Neuronal stem cell (in vitro differentiated cells): Measurements from ENCODE around the gene RAB12. TPM values are rescaled to one million over a fixed set of nuclear protein-coding genes. Genes with fewer than 3 reads are reported as not detected.

Source experiments
- DNase-seq: peaks from one replicate; pipeline ENCODE4 v3.0.0-alpha.2; 2013; ENCODE audit warnings: low spot score
- H2AFZ ChIP-seq: one replicate; pipeline ENCODE4 v1.6.1; 2013; ENCODE audit warnings: mild to moderate bottlenecking, low read length, inconsistent platforms
- H2AK5ac ChIP-seq: 2 replicates; pipeline ENCODE4 v1.6.1; 2013; ENCODE audit warnings: low read depth, mild to moderate bottlenecking, inconsistent platforms, low read length, moderate library complexity, mixed read lengths
- H2BK120ac ChIP-seq: 2 replicates; pipeline ENCODE4 v1.6.1; 2013; ENCODE audit warnings: low read depth, mild to moderate bottlenecking, inconsistent platforms, low read length, moderate library complexity, mixed read lengths
- H2BK12ac ChIP-seq: one replicate; pipeline ENCODE4 v1.6.1; 2013; ENCODE audit warnings: low read length, inconsistent platforms
- H2BK15ac ChIP-seq: 2 replicates; pipeline ENCODE4 v1.6.1; 2013; ENCODE audit warnings: mild to moderate bottlenecking, low read length, inconsistent platforms, mixed read lengths
- H2BK5ac ChIP-seq: one replicate; pipeline ENCODE4 v1.6.1; 2013; ENCODE audit warnings: inconsistent platforms, mild to moderate bottlenecking, low read length, moderate library complexity
- H3K14ac ChIP-seq: one replicate; pipeline ENCODE4 v1.6.1; 2013; ENCODE audit warnings: low read length, inconsistent platforms
- H3K18ac ChIP-seq: 2 replicates; pipeline ENCODE4 v1.6.1; 2013; ENCODE audit warnings: low read length, inconsistent platforms
- H3K23ac ChIP-seq: 2 replicates; pipeline ENCODE4 v1.6.1; 2013; ENCODE audit warnings: low read depth, mild to moderate bottlenecking, mixed read lengths, low read length, inconsistent platforms; ENCODE audit not compliant: poor library complexity
- H3K27ac ChIP-seq: replicated peaks from 3 replicates; pipeline ENCODE4 v1.5.1; 2013; ENCODE audit warnings: low read length, inconsistent platforms
- H3K27me3 ChIP-seq, 3 experiments: 2 replicates each; pipeline ENCODE4 v1.6.1; 2013; ENCODE audit warnings: low read length in 3 of 3, mild to moderate bottlenecking in 2 of 3, inconsistent platforms in 1 of 3, low read depth in 1 of 3, mixed read lengths in 1 of 3, moderate library complexity in 1 of 3; ENCODE audit not compliant: control insufficient read depth in 3 of 3, insufficient read depth in 3 of 3
- H3K36me3 ChIP-seq, 2 donors: replicated peaks in 1 of 2; 2 replicates each; pipeline ENCODE4 v1.6.1; 2013; ENCODE audit warnings: low read length in 2 of 2; ENCODE audit not compliant: control insufficient read depth in 2 of 2, insufficient read depth in 2 of 2
- H3K4ac ChIP-seq: 2 replicates; pipeline ENCODE4 v1.6.1; 2013; ENCODE audit warnings: inconsistent platforms, mild to moderate bottlenecking, low read length, moderate library complexity
- H3K4me1 ChIP-seq, 2 donors: 1 replicate in 1 of 2; 2 replicates in 1 of 2; pipeline ENCODE4 v1.6.1; 2013; ENCODE audit warnings: low read length in 2 of 2, low read depth in 1 of 2; ENCODE audit not compliant: control insufficient read depth in 2 of 2, insufficient read depth in 1 of 2
- H3K4me2 ChIP-seq: one replicate; pipeline ENCODE4 v1.6.1; 2013; ENCODE audit warnings: mild to moderate bottlenecking, low read length, inconsistent platforms; ENCODE audit not compliant: insufficient read depth, poor library complexity, severe bottlenecking
- H3K4me3 ChIP-seq, 2 donors: 2 replicates each; pipeline ENCODE4 v1.5.1; 2013; ENCODE audit warnings: low read length in 2 of 2, mild to moderate bottlenecking in 2 of 2, inconsistent platforms in 1 of 2, moderate library complexity in 1 of 2
- H3K79me1 ChIP-seq: one replicate; pipeline ENCODE4 v1.6.1; 2013; ENCODE audit warnings: low read depth, mild to moderate bottlenecking, inconsistent platforms, low read length, moderate library complexity
- H3K9ac ChIP-seq: one replicate; pipeline ENCODE4 v1.6.1; 2013; ENCODE audit warnings: mild to moderate bottlenecking, low read depth, low read length, inconsistent platforms; ENCODE audit not compliant: poor library complexity
- H3K9me3 ChIP-seq, 2 donors: replicated peaks in 1 of 2; 2 replicates each; pipeline versions ENCODE3 to v1.6.1; 2013; ENCODE audit warnings: low read length in 2 of 2, mild to moderate bottlenecking in 2 of 2, inconsistent platforms in 1 of 2, low read depth in 1 of 2, mixed read lengths in 1 of 2, moderate library complexity in 1 of 2; ENCODE audit not compliant: control insufficient read depth in 2 of 2, insufficient read depth in 1 of 2
- H4K8ac ChIP-seq: one replicate; pipeline ENCODE4 v1.6.1; 2013; ENCODE audit warnings: low read depth, mild to moderate bottlenecking, inconsistent platforms, low read length, moderate library complexity
- H4K91ac ChIP-seq: one replicate; pipeline ENCODE4 v1.6.1; 2013; ENCODE audit warnings: low read length, low read depth, mild to moderate bottlenecking, inconsistent platforms; ENCODE audit not compliant: poor library complexity
- WGBS, 2 donors: extraction: QIAGEN DNeasy Blood & Tissue Kit; methylation state at CpG; one replicate each; pipeline ENCODE4 v1.1.7; 2013; ENCODE audit warnings: missing lambda C conversion rate in 2 of 2, mixed read lengths in 1 of 2; ENCODE audit not compliant: insufficient read length in 2 of 2, insufficient replicate concordance in 1 of 2; ENCODE audit errors: extremely low coverage in 2 of 2; 5-methylcytosine and 5-hydroxymethylcytosine counted together
- polyA plus RNA-seq, 2 experiments: library from polyadenylated mRNA; stranded (reverse); fragments of 200-250 nt; gene quantifications; one replicate each; pipeline ENCODE4 v1.2.3, GENCODE V29; 2013

Gene RAB12, protein sequence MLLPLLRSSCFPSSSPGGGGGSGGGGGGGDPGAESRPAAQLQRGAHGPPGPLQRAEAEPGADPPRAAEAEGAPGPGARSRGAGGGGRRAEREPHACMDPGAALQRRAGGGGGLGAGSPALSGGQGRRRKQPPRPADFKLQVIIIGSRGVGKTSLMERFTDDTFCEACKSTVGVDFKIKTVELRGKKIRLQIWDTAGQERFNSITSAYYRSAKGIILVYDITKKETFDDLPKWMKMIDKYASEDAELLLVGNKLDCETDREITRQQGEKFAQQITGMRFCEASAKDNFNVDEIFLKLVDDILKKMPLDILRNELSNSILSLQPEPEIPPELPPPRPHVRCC
- 28.5 TPM for polyA plus RNA-seq (2013, experiment 1 of 2)
- 28.9 TPM for polyA plus RNA-seq (2013, experiment 2 of 2)

DNA sequence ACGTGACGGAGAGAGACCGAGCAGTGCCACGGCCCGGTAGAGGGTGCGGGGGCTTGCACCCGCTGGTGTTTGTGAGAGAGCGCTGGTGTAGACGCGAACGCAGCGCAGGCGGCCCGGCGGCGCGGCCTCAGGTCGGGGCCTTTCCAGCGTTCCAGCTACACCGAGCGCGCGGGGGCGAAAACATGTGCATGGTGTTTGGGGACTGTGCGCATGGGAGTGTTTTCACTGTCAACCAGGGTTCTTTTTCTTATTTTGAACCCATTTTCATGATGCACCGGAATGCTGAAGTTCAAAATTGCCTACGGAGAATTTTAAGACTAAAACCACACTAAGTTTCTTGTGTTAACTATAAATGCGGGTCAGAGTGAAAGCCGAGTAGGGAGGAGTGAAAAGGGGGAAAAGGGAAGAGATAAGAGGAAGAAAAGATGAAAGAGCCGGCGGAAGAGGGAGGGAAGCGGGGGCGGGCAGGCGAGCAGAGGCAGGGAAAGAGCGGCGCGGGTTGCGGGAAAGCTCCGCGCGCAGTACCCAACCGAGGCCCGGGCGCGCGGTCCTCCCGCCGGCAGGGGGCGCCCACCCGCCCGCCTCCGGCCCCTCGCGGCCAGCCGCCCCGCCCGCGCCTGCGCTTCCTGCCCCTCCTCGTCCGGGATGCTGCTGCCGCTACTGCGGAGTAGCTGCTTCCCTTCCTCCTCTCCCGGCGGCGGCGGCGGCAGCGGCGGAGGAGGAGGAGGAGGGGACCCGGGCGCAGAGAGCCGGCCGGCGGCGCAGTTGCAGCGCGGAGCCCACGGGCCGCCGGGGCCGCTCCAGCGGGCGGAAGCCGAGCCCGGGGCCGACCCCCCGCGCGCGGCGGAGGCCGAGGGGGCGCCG is at the start of gene RAB12:
Gene RAB12 (plus strand): TSS at position 643 of the 864 bp plus-strand sequence. CDS start 3 bp downstream, at position 646.
- Histone ChIP-seq H2BK12ac (no peak within 1 kb of the TSS), H3K4me1 (peaks cover 7 to 9% of the 10 kb centered on the region in 2 donors), H3K14ac (peak within 1 kb of the TSS; percentile 65), H3K36me3 (peaks cover 4 to 25% of the 10 kb centered on the region in 2 donors), H3K9ac (peak within 1 kb of the TSS; percentile 96), H2AK5ac (peak within 1 kb of the TSS; percentile 22), H3K4me3 (peak within 1 kb of the TSS; percentile 93 to 99), H3K27ac (no peak within 1 kb of the TSS), H3K18ac (peak within 1 kb of the TSS; percentile 89), H3K4me2 (peak within 1 kb of the TSS; percentile 88), H3K4ac (no peak within 1 kb of the TSS), H2BK15ac (no peak within 1 kb of the TSS), H3K9me3 (no peaks in the 10 kb centered on the region), H3K27me3 (peaks cover 0 to 13% (median 0%) of the 10 kb centered on the region in 3 experiments), H3K79me1 (peaks cover 12% of the 10 kb centered on the region), H3K23ac (peak within 1 kb of the TSS; percentile 36), H4K91ac (no peak within 1 kb of the TSS), H2BK120ac (no peak within 1 kb of the TSS), H4K8ac (no peak within 1 kb of the TSS), H2AFZ (peak within 1 kb of the TSS; percentile 98), H2BK5ac (peak within 1 kb of the TSS; percentile 46)
- WGBS, 2 donors = no CpG with 5 or more reads among the region's 95 CpGs
- peak; percentile 79 for DNase-seq

DNA sequence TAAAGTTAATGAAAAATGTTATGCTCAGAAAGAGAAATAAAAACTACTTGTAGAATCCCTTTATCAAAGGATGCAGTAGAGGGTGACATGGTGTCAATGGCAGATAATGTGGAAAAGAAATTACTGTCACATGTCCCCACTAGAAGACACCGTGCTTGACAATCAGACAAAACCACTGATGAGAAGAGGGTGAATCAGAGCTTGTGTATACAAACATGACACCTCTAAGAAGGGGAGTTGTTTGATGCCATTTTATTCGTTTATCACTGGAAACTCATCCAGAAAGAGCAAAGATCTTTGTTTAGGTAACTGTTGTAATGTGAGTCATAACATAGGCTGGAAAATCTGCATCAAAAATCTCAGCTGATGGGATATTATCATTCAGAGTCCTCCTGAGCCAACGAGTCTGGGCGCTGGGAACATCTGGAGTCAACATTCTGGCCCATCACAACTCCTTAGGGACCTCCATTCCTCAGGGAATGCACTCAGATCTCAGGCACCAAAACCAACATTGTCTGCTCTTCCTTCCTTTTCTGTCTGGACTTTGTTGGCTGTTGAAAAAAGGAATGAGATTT is 49.5 kb upstream of the RAB12 start:
- Histone ChIP-seq H3K9ac (no peak overlapping the region), H3K4me2 (no peak overlapping the region), H2AFZ (no peak overlapping the region), H3K4me3 (no peak overlapping the region), H3K36me3 (no peaks in the 10 kb centered on the region), H3K23ac (no peak overlapping the region), H4K8ac (no peak overlapping the region), H3K14ac (no peak overlapping the region), H3K27ac (no peak overlapping the region), H2BK5ac (no peak overlapping the region), H2BK120ac (no peak overlapping the region), H3K9me3 (peaks cover 0 to 4% of the 10 kb centered on the region in 2 donors), H3K27me3 (peaks cover 0 to 15% (median 0%) of the 10 kb centered on the region in 3 experiments), H3K79me1 (no peaks in the 10 kb centered on the region), H2AK5ac (no peak overlapping the region), H4K91ac (no peak overlapping the region), H3K4ac (no peak overlapping the region), H2BK15ac (no peak overlapping the region), H3K18ac (no peak overlapping the region), H2BK12ac (no peak overlapping the region), H3K4me1 (no peaks in the 10 kb centered on the region)
- WGBS, 2 donors = no CpG with 5 or more reads among the region's 4 CpGs
- no peak for DNase-seq

DNA sequence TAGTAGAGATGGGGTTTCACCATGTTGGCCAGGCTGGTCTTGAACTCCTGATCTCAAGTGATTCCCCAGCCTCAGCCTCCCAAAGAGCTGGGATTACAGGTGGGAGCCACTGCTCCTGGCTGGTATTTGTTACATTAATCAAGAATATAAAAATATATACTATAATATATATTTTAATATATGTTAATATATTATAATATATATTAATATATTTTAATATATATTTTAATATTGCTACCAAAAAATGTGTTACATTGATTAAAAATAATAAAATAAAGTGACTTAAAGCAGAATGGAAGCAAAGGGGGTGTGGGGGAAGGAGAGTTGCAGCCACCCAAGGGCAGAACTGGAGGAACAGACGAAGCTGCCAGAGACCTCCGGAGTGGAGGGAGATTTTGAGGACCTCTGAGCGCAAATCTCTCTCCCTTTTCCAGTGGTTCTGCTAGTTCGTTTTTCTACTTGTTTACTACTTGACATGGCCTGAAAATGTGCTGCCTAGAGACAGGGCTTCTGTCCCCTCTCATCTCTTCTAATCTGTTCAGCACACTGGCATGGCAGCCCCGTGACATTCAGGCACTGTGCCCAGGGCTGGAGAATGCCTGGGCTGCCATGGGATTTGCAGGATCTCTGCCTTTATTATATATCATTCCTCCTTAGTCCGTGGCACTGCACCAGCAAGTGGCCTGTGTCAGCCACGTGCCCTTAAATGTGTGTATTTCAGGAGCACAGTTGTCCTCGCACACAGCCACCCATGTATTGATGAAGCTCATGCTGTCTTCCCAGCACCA is 47.9 kb upstream of the RAB12 start:
- Histone ChIP-seq H3K27me3 (peaks cover 0 to 10% (median 0%) of the 10 kb centered on the region in 3 experiments), H4K8ac (no peak overlapping the region), H3K4ac (no peak overlapping the region), H3K14ac (no peak overlapping the region), H3K9me3 (peaks cover 0 to 4% of the 10 kb centered on the region in 2 donors), H2AFZ (no peak overlapping the region), H3K36me3 (no peaks in the 10 kb centered on the region), H3K4me2 (no peak overlapping the region), H2BK15ac (no peak overlapping the region), H4K91ac (no peak overlapping the region), H3K4me3 (no peak overlapping the region), H3K27ac (no peak overlapping the region), H2BK12ac (no peak overlapping the region), H2BK120ac (no peak overlapping the region), H3K9ac (no peak overlapping the region), H2BK5ac (no peak overlapping the region), H3K23ac (no peak overlapping the region), H3K4me1 (no peaks in the 10 kb centered on the region), H3K79me1 (no peaks in the 10 kb centered on the region), H3K18ac (no peak overlapping the region), H2AK5ac (no peak overlapping the region)
- WGBS, 2 donors = no CpG with 5 or more reads among the region's 8 CpGs
- DNase-seq = no peak
